GM23338 (cell line): ENCODE results near the gene OR4M1. TPM values are rescaled to one million over a fixed set of nuclear protein-coding genes. Genes with fewer than 3 reads are reported as not detected.
"Not testable (repeated sequence)": the region's sequence is repeated elsewhere in the genome, so short reads cannot be mapped to it uniquely, and the experiment has no call there.

ENCODE experiments used
- ATAC-seq: fragments of 200-7000 bp; cut with Tn5 transposase; 3 replicates; pipeline ENCODE4 v1.9.1; 2020
- DNase-seq: peaks from one replicate; pipeline ENCODE4 v3.0.0-alpha.2; 2015; ENCODE audit warnings: low spot score
- H2AFZ ChIP-seq: fragments of 200-600 bp; sonication (generic); 2 replicates; pipeline ENCODE4 v1.8.0; 2016; ENCODE audit warnings: antibody characterized with exemption, mild to moderate bottlenecking, moderate library complexity
- H3F3A ChIP-seq: fragments of 200-600 bp; sonication (generic); replicated peaks from 2 replicates; pipeline ENCODE4 v1.8.0; 2017; ENCODE audit warnings: antibody characterized with exemption, mixed run types, low read depth
- H3K27ac ChIP-seq: fragments of 200-600 bp; sonication (generic); 2 replicates; pipeline ENCODE4 v1.6.1; 2016; ENCODE audit warnings: low read depth
- H3K27me3 ChIP-seq: fragments of 200-600 bp; sonication (generic); 2 replicates; pipeline ENCODE4 v1.8.0; 2016; ENCODE audit warnings: mild to moderate bottlenecking, mixed run types, moderate library complexity; ENCODE audit not compliant: insufficient read depth
- H3K36me3 ChIP-seq: fragments of 200-600 bp; sonication (generic); 2 replicates; pipeline ENCODE4 v1.8.0; 2016; ENCODE audit warnings: mild to moderate bottlenecking; ENCODE audit not compliant: insufficient read depth
- H3K4me1 ChIP-seq: fragments of 200-600 bp; sonication (generic); 2 replicates; pipeline ENCODE4 v1.8.0; 2016; ENCODE audit warnings: mild to moderate bottlenecking, moderate library complexity; ENCODE audit not compliant: insufficient read depth
- H3K4me2 ChIP-seq: fragments of 200-600 bp; sonication (generic); 2 replicates; pipeline ENCODE4 v1.7.1; 2017; ENCODE audit warnings: mixed run types
- H3K4me3 ChIP-seq: fragments of 200-600 bp; sonication (generic); 2 replicates; pipeline ENCODE4 v1.6.1; 2016; ENCODE audit warnings: mixed run types
- H3K79me2 ChIP-seq: fragments of 200-600 bp; sonication (generic); replicated peaks from 2 replicates; pipeline ENCODE4 v1.8.0; 2017; ENCODE audit warnings: mild to moderate bottlenecking; ENCODE audit not compliant: insufficient read depth
- H3K9me2 ChIP-seq: fragments of 200-600 bp; sonication (generic); 2 replicates; pipeline ENCODE4 v1.8.0; 2017; ENCODE audit not compliant: insufficient read depth
- H4K20me1 ChIP-seq: fragments of 200-600 bp; sonication (generic); replicated peaks from 2 replicates; pipeline ENCODE4 v1.8.0; 2017; ENCODE audit warnings: mild to moderate bottlenecking; ENCODE audit not compliant: insufficient read depth
- H3K27ac Mint-ChIP-seq: 2 replicates; pipeline ENCODE4 v1.8.0; 2020; ENCODE audit warnings: inconsistent platforms, mild to moderate bottlenecking, moderate library complexity, mixed read lengths
- H3K27me3 Mint-ChIP-seq: 3 replicates; pipeline ENCODE4 v1.8.0; 2022; ENCODE audit warnings: low read depth, mild to moderate bottlenecking, moderate library complexity, mixed read lengths, inconsistent platforms; ENCODE audit not compliant: insufficient read depth, poor library complexity
- H3K36me3 Mint-ChIP-seq: 3 replicates; pipeline ENCODE4 v1.8.0; 2021; ENCODE audit warnings: low read depth, mild to moderate bottlenecking, inconsistent platforms, moderate library complexity, mixed read lengths
- H3K4me1 Mint-ChIP-seq: 3 replicates; pipeline ENCODE4 v1.8.0; 2020; ENCODE audit warnings: mild to moderate bottlenecking, inconsistent platforms, mixed read lengths
- H3K4me3 Mint-ChIP-seq: 3 replicates; pipeline ENCODE4 v1.8.0; 2021; ENCODE audit warnings: moderate library complexity, mild to moderate bottlenecking, inconsistent platforms, mixed read lengths
- H3K9me3 Mint-ChIP-seq: 3 replicates; pipeline ENCODE4 v1.8.0; 2020; ENCODE audit warnings: moderate library complexity, mild to moderate bottlenecking, inconsistent platforms, mixed read lengths
- CTCF ChIP-seq, 2 experiments: fragments of 200-600 bp in 1 of 2; sonication (generic) in 1 of 2; conservative IDR thresholded peaks; 2 replicates each; pipeline versions ENCODE4 v1.5.1 to v1.6.1; 2016 to 2017; ENCODE audit warnings: antibody characterized with exemption in 2 of 2, low read depth in 2 of 2, mild to moderate bottlenecking in 2 of 2, moderate library complexity in 1 of 2
- EZH2 ChIP-seq: fragments of 200-600 bp; sonication (generic); IDR thresholded peaks from one replicate; pipeline ENCODE4 v1.8.0; 2017; ENCODE audit warnings: antibody characterized with exemption, mild to moderate bottlenecking, low read depth; ENCODE audit not compliant: unreplicated experiment
- EZH2phosphoT487 ChIP-seq: fragments of 200-600 bp; sonication (generic); IDR thresholded peaks from one replicate; pipeline ENCODE4 v1.8.1; 2018; ENCODE audit warnings: antibody characterized with exemption; ENCODE audit not compliant: unreplicated experiment
- ZNF114 ChIP-seq: fragments of 250-450 bp; sonication (Bioruptor Pico); IDR thresholded peaks from 2 replicates; pipeline ENCODE4 v1.5.0; 2020; ENCODE audit warnings: mild to moderate bottlenecking, moderate library complexity
- ZNF331 ChIP-seq: fragments of 250-450 bp; sonication (Bioruptor Pico); IDR thresholded peaks from 2 replicates; pipeline ENCODE4 v1.5.0; 2020; ENCODE audit warnings: low read depth, mild to moderate bottlenecking, moderate library complexity
- ZNF462 ChIP-seq: fragments of 250-450 bp; sonication (Bioruptor Pico); IDR thresholded peaks from 2 replicates; pipeline ENCODE4 v1.5.0; 2020; ENCODE audit warnings: mild to moderate bottlenecking, moderate library complexity
- polyA plus RNA-seq: library from polyadenylated mRNA; unstranded; fragments of >200 nt; fragmentation: Nextera tagmentation; extraction: Ambion mirVana; gene quantifications from 2 replicates; pipeline ENCODE4 v1.2.1, GENCODE V29; 2016
- total RNA-seq: library from RNA; depleted of rRNA; stranded (reverse); fragments of >200 nt; shearing (Covaris generic); gene quantifications from 2 replicates; pipeline ENCODE4 v1.2.3, GENCODE V29; 2014

OR4M1 gene
- total and polyA plus RNA-seq, 2 experiments from 2014 or later, result not detected

- no peaks in the 10 kb centered on the region; the same call in 2 of the 3 replicates for H3K9me3 Mint-ChIP-seq
- H3K27ac ChIP-seq, result no peak overlapping the region
- no peaks in the 10 kb centered on the region for H3K4me1 ChIP-seq
- H3K27me3 ChIP-seq, result no peaks in the 10 kb centered on the region
- H3K4me2 ChIP-seq, result no peak overlapping the region
- peaks cover 5% of the 10 kb centered on the region for H3K27me3 Mint-ChIP-seq
- peaks cover 22% of the 10 kb centered on the region for H3K36me3 Mint-ChIP-seq
- ATAC-seq (no peak), DNase-seq (no peak)
- TF ChIP-seq ZNF331 (CRISPR knock-in tag) (no peak), EZH2phosphoT487 (no peak), CTCF (conservative IDR thresholded peaks at IDR 0.05; ENCODE audit: low read depth in 2 of 2) (no peak), EZH2 (no peak), ZNF114 (CRISPR knock-in tag) (no peak), ZNF462 (no peak)
- H3K36me3 ChIP-seq, result peaks cover 11% of the 10 kb centered on the region; the same call in 1 of the 2 replicates
- no peak overlapping the region for H3K4me3 ChIP-seq
- no peak overlapping the region for H3K27ac Mint-ChIP-seq
- no peaks in the 10 kb centered on the region for H3K9me2 ChIP-seq
- no peak overlapping the region for H3K4me3 Mint-ChIP-seq
- no peaks in the 10 kb centered on the region for H3K79me2 ChIP-seq
- no peak overlapping the region for H2AFZ ChIP-seq
- H3F3A ChIP-seq, result no peaks in the 10 kb centered on the region
- no peaks in the 10 kb centered on the region; the same call in 1 of the 2 replicates for H4K20me1 ChIP-seq
- H3K4me1 Mint-ChIP-seq, result no peaks in the 10 kb centered on the region
Measured at GRCh38 chr14:19823765-19824164, 50.5 kb downstream of the OR4M1 start.

GRCh38 chr14:19827626-19828244 lies 54.4 kb downstream of the OR4M1 start:
- H3K9me2 ChIP-seq, H3K4me3 ChIP-seq, H3K79me2 ChIP-seq, H3K4me3 Mint-ChIP-seq, DNase-seq, H4K20me1 ChIP-seq, H3K27ac Mint-ChIP-seq, H3K27me3 ChIP-seq, H3K27me3 Mint-ChIP-seq, H3K27ac ChIP-seq, H3F3A ChIP-seq, H3K4me1 Mint-ChIP-seq, ATAC-seq, H3K9me3 Mint-ChIP-seq, H3K4me2 ChIP-seq, H2AFZ ChIP-seq, H3K4me1 ChIP-seq: not testable (repeated sequence)
- peaks cover 11% of the 10 kb centered on the region; the same call in 1 of the 2 replicates for H3K36me3 ChIP-seq
- H3K36me3 Mint-ChIP-seq, result peaks cover 22% of the 10 kb centered on the region; the same call in 2 of the 3 replicates
